SK-N-SH (cell line): ENCODE data around the gene CDH3. TPM values are rescaled to one million over a fixed set of nuclear protein-coding genes. Genes with fewer than 3 reads are reported as not detected.

Experiments used
- CTCF ChIA-PET: fragments of 300-600, 350-600 bp; formaldehyde crosslinking; extraction: SDS; loops from one replicate; lab custom pipeline; 2021; lab: Yijun Ruan, JAX
- POLR2A ChIA-PET: fragments of 350-600 bp; sonication (Branson Sonifier 250); formaldehyde crosslinking; extraction: SDS; loops from one replicate; lab custom pipeline; 2020; ENCODE audit warnings: antibody characterized with exemption, inconsistent platforms; lab: Yijun Ruan, JAX
- DNase-seq: peaks from one replicate; pipeline ENCODE4 v3.0.0; 2012
- H2AFZ ChIP-seq: fragments of 200-600 bp; sonication (generic); 2 replicates; pipeline ENCODE4 v1.8.1; 2016; ENCODE audit warnings: antibody characterized with exemption, mild to moderate bottlenecking, low read depth
- H3F3A ChIP-seq: fragments of 200-600 bp; sonication (generic); replicated peaks from 2 replicates; pipeline ENCODE3; 2016; ENCODE audit warnings: antibody characterized with exemption, mild to moderate bottlenecking; ENCODE audit not compliant: insufficient read depth
- H3K27ac ChIP-seq, 2 experiments: fragments of 200-500 bp in 1 of 2; fragments of 200-600 bp in 1 of 2; sonication (Bioruptor generic) in 1 of 2; sonication (generic), shearing (Covaris generic) in 1 of 2; 2 replicates each; pipeline versions ENCODE4 v1.5.1 to v1.6.1; 2014 to 2016; ENCODE audit warnings: low read depth in 2 of 2, inconsistent platforms in 1 of 2, low read length in 1 of 2, mild to moderate bottlenecking in 1 of 2, mixed read lengths in 1 of 2
- H3K27me3 ChIP-seq: fragments of 200-600 bp; sonication (generic), shearing (Covaris generic); 2 replicates; pipeline ENCODE4 v1.6.1; 2016; ENCODE audit warnings: mixed run types; ENCODE audit not compliant: insufficient read depth
- H3K36me3 ChIP-seq, 2 experiments: fragments of 200-500 bp in 1 of 2; fragments of 200-600 bp in 1 of 2; sonication (Bioruptor generic) in 1 of 2; sonication (generic) in 1 of 2; replicated peaks in 1 of 2; 2 replicates each; pipeline versions ENCODE3 to v1.5.1; 2014 to 2016; ENCODE audit warnings: low read length in 1 of 2, mild to moderate bottlenecking in 1 of 2; ENCODE audit not compliant: insufficient read depth in 2 of 2, control insufficient read depth in 1 of 2
- H3K4me1 ChIP-seq, 2 experiments: fragments of 200-500 bp in 1 of 2; fragments of 200-600 bp in 1 of 2; sonication (Bioruptor generic) in 1 of 2; sonication (generic), shearing (Covaris generic) in 1 of 2; 2 replicates each; pipeline versions ENCODE4 v1.5.1 to v1.6.1; 2014 to 2016; ENCODE audit warnings: low read depth in 1 of 2, low read length in 1 of 2, mixed run types in 1 of 2; ENCODE audit not compliant: insufficient read depth in 2 of 2, control insufficient read depth in 1 of 2
- H3K4me2 ChIP-seq: fragments of 200-600 bp; sonication (generic), shearing (Covaris generic); 2 replicates; pipeline ENCODE4 v1.6.1; 2017; ENCODE audit warnings: mixed run types
- H3K4me3 ChIP-seq, 2 experiments: fragments of 200-500 bp in 1 of 2; fragments of 200-600 bp in 1 of 2; sonication (Bioruptor generic) in 1 of 2; sonication (generic), shearing (Covaris generic) in 1 of 2; 2 replicates each; pipeline versions ENCODE4 v1.5.1 to v1.8.1; 2014 to 2016; ENCODE audit warnings: low read depth in 2 of 2, inconsistent platforms in 1 of 2, low read length in 1 of 2, mild to moderate bottlenecking in 1 of 2, mixed read lengths in 1 of 2, moderate library complexity in 1 of 2
- H3K79me2 ChIP-seq: fragments of 200-600 bp; sonication (generic); 2 replicates; pipeline ENCODE4 v1.8.1; 2017; ENCODE audit warnings: mild to moderate bottlenecking; ENCODE audit not compliant: insufficient read depth
- H3K9ac ChIP-seq: fragments of 200-600 bp; sonication (generic); 2 replicates; pipeline ENCODE4 v1.6.1; 2017; ENCODE audit warnings: mixed run types
- H3K9me2 ChIP-seq: fragments of 200-600 bp; sonication (generic); 2 replicates; pipeline ENCODE4 v1.6.1; 2017; ENCODE audit warnings: mixed run types
- H3K9me3 ChIP-seq: fragments of 200-600 bp; sonication (generic); 2 replicates; pipeline ENCODE4 v1.6.1; 2017; ENCODE audit warnings: mixed run types, mild to moderate bottlenecking, moderate library complexity
- H4K20me1 ChIP-seq: fragments of 200-600 bp; sonication (generic); 2 replicates; pipeline ENCODE4 v1.6.1; 2017; ENCODE audit warnings: mild to moderate bottlenecking, mixed run types; ENCODE audit not compliant: insufficient read depth
- CHD2 ChIP-seq: fragments of 150-350 bp; IDR thresholded peaks from 2 replicates; pipeline ENCODE4 v1.6.1; 2018; ENCODE audit warnings: low read length; ENCODE audit not compliant: partially characterized antibody
- EP300 ChIP-seq, 2 experiments: IDR thresholded peaks; 2 replicates each; pipeline versions ENCODE4 v1.4.0 to v1.6.1; 2012; ENCODE audit warnings: borderline replicate concordance in 1 of 2, low read depth in 1 of 2, low read length in 1 of 2
- EZH2phosphoT487 ChIP-seq: fragments of 200-600 bp; sonication (generic); IDR thresholded peaks from 2 replicates; pipeline ENCODE4 v1.6.1; 2017; ENCODE audit warnings: low read depth, mixed run types, mild to moderate bottlenecking, antibody characterized with exemption, moderate library complexity, borderline replicate concordance
- FOXJ3 ChIP-seq: sonication (generic); formaldehyde crosslinking; IDR thresholded peaks from 2 replicates; pipeline ENCODE4 v1.5.1; 2020; ENCODE audit warnings: mild to moderate bottlenecking, missing genetic modification reagents
- FOXM1 ChIP-seq: IDR thresholded peaks from 2 replicates; pipeline ENCODE4 v1.4.0; 2012; ENCODE audit warnings: low read depth, mild to moderate bottlenecking
- MEF2A ChIP-seq: IDR thresholded peaks from 2 replicates; pipeline ENCODE4 v1.4.0; 2012; ENCODE audit warnings: low read depth, borderline replicate concordance
- MXI1 ChIP-seq: IDR thresholded peaks from 2 replicates; pipeline ENCODE4 v1.6.1; 2012; ENCODE audit warnings: mild to moderate bottlenecking, low read depth, low read length, improper control_type of control experiment
- NFIC ChIP-seq: IDR thresholded peaks from 2 replicates; pipeline ENCODE4 v1.4.0; 2012; ENCODE audit warnings: borderline replicate concordance
- RAD21 ChIP-seq: IDR thresholded peaks from 2 replicates; pipeline ENCODE4 v1.6.1; 2012; ENCODE audit warnings: mild to moderate bottlenecking, low read length
- RXRA ChIP-seq: IDR thresholded peaks from 2 replicates; pipeline ENCODE4 v1.4.0; 2012; ENCODE audit warnings: low read depth, mild to moderate bottlenecking, borderline replicate concordance
- TAF1 ChIP-seq: IDR thresholded peaks from 2 replicates; pipeline ENCODE4 v1.6.1; 2012; ENCODE audit warnings: low read depth, mild to moderate bottlenecking, low read length, moderate library complexity, borderline replicate concordance
- TCF12 ChIP-seq: IDR thresholded peaks from 2 replicates; pipeline ENCODE4 v1.4.0; 2012
- TEAD4 ChIP-seq: IDR thresholded peaks from 2 replicates; pipeline ENCODE4 v1.4.0; 2012; ENCODE audit warnings: mild to moderate bottlenecking, borderline replicate concordance; ENCODE audit not compliant: insufficient read depth
- WGBS: methylation state at CpG from one replicate; pipeline ENCODE4 v1.1.6; 2017; ENCODE audit warnings: low lambda C conversion rate; 5-methylcytosine and 5-hydroxymethylcytosine counted together
- polyA plus RNA-seq, 3 experiments: library from polyadenylated mRNA; depleted of rRNA; stranded (reverse); fragments of >200 nt; gene quantifications; 2 replicates each; pipeline ENCODE4 v1.2.3, GENCODE V29; 2012
- TF ChIP-seq, protein P1 (sequence below): IDR thresholded peaks from 2 replicates; pipeline ENCODE4; 2012
- TF ChIP-seq, protein P2 (sequence below): fragments of 150-350 bp; IDR thresholded peaks from 2 replicates; pipeline ENCODE4 v1.6.1; 2017; ENCODE audit warnings: antibody characterized with exemption, low read length, low read depth, borderline replicate concordance
- TF ChIP-seq, protein P3 (sequence below): IDR thresholded peaks from 2 replicates; pipeline ENCODE4 v1.4.0; 2012; ENCODE audit warnings: low read depth
- TF ChIP-seq, protein P4 (sequence below): fragments of 150-350 bp; IDR thresholded peaks from 2 replicates; pipeline ENCODE4 v1.6.1; 2016; ENCODE audit warnings: mild to moderate bottlenecking, low read depth, low read length

Gene CDH3
- polyA plus RNA-seq, 1 of the 3 experiments (the other 2 are of a cell fraction), result not detected

DNA sequence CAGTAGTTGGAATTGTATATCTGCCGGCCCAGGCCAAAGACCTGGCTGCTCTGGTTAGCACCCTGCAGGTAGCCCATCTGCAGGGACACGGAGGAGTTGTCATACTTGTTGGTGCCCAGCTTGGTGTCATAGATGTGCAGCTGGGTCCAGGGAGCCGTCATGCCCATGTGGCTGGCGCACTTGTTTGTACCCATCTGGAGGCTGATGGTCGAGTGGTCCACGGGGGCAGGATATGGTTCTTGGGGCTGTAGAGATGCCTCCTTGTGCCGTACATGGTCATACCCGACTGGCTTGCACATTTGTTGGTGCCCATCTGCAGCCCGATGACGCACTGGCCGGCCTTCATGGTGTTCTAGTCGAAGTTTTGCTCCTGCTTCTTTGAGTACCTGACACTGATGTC is 6.0 kb downstream of the CDH3 start:
- Histone ChIP-seq H3K4me1 (no peaks in the 10 kb centered on the region; a peak in 1 of 4 replicates), H3F3A (no peaks in the 10 kb centered on the region), H3K9me3 (no peaks in the 10 kb centered on the region), H3K4me3 (no peak overlapping the region), H2AFZ (no peak overlapping the region), H3K9me2 (no peaks in the 10 kb centered on the region), H3K27me3 (peaks cover 14% of the 10 kb centered on the region; the same call in 1 of the 2 replicates), H4K20me1 (no peaks in the 10 kb centered on the region), H3K79me2 (no peaks in the 10 kb centered on the region), H3K9ac (no peak overlapping the region), H3K27ac (no peak overlapping the region), H3K36me3 (no peaks in the 10 kb centered on the region), H3K4me2 (no peak overlapping the region)
- no peak for DNase-seq
- TF ChIP-seq NFIC (no peak), TAF1 (no peak), EP300 (IDR thresholded peaks at IDR 0.05; ENCODE audit: borderline replicate concordance in 1 of 2, low read depth in 1 of 2, low read length in 1 of 2) (no peak), EZH2phosphoT487 (no peak), CHD2 (no peak), TEAD4 (no peak), TCF12 (no peak), FOXJ3 (CRISPR knock-in tag) (no peak)
- TF ChIP-seq, protein P1, sequence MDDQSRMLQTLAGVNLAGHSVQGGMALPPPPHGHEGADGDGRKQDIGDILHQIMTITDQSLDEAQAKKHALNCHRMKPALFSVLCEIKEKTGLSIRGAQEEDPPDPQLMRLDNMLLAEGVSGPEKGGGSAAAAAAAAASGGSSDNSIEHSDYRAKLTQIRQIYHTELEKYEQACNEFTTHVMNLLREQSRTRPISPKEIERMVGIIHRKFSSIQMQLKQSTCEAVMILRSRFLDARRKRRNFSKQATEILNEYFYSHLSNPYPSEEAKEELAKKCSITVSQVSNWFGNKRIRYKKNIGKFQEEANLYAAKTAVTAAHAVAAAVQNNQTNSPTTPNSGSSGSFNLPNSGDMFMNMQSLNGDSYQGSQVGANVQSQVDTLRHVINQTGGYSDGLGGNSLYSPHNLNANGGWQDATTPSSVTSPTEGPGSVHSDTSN, result no peak
- TF ChIP-seq, protein P2, sequence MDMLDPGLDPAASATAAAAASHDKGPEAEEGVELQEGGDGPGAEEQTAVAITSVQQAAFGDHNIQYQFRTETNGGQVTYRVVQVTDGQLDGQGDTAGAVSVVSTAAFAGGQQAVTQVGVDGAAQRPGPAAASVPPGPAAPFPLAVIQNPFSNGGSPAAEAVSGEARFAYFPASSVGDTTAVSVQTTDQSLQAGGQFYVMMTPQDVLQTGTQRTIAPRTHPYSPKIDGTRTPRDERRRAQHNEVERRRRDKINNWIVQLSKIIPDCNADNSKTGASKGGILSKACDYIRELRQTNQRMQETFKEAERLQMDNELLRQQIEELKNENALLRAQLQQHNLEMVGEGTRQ, result no peak
- ChIA-PET POLR2A (no interaction called here), CTCF (interaction anchor here (1.5 kb wide), 1 partner anchor 13 kb away, joined by 4 read pairs; no protein-coding TSS in a partner anchor)
- 56% methylated on average over 6 of the region's 12 CpGs for WGBS

DNA sequence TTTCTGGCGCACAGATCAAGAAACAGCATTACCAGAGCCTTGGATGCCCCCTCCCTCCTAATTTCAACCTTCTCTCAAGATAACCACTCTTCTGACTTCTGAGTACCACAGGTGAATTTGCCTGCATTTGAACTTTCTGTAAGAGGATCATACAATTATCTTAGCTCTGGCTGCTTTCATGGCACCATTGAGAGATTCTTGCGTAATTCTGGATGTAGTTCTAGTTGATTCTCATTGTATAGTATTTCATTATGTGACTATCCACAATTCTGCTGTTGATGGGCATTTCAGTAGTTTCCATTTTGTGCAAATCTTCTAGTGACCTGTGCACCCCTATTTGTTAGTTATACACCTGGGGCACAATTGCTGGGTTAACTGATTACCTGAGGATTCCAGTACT is 7.5 kb downstream of the CDH3 start:
- CTCF ChIA-PET, result no interaction called here
- H3K27ac ChIP-seq, result no peak overlapping the region
- no peaks in the 10 kb centered on the region; the same call in 1 of the 2 replicates for H3K27me3 ChIP-seq
- H3F3A ChIP-seq, result no peaks in the 10 kb centered on the region
- H3K4me1 ChIP-seq, result no peaks in the 10 kb centered on the region
- TF ChIP-seq MXI1 (no peak), FOXM1 (no peak), RXRA (no peak), TCF12 (no peak), EZH2phosphoT487 (no peak), MEF2A (no peak), RAD21 (no peak), NFIC (no peak)
- TF ChIP-seq, protein P3, sequence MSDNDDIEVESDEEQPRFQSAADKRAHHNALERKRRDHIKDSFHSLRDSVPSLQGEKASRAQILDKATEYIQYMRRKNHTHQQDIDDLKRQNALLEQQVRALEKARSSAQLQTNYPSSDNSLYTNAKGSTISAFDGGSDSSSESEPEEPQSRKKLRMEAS, result no peak
- TF ChIP-seq, protein P4, sequence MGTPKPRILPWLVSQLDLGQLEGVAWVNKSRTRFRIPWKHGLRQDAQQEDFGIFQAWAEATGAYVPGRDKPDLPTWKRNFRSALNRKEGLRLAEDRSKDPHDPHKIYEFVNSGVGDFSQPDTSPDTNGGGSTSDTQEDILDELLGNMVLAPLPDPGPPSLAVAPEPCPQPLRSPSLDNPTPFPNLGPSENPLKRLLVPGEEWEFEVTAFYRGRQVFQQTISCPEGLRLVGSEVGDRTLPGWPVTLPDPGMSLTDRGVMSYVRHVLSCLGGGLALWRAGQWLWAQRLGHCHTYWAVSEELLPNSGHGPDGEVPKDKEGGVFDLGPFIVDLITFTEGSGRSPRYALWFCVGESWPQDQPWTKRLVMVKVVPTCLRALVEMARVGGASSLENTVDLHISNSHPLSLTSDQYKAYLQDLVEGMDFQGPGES, result no peak
- TF ChIP-seq, protein P1, result no peak
- POLR2A ChIA-PET, result no interaction called here
- WGBS, result 75% methylated on average over 2 of the region's 2 CpGs
- DNase-seq, result no peak
- H3K4me2 ChIP-seq, result no peak overlapping the region
- no peaks in the 10 kb centered on the region for H3K9me2 ChIP-seq
- no peaks in the 10 kb centered on the region for H3K36me3 ChIP-seq
- no peaks in the 10 kb centered on the region for H3K79me2 ChIP-seq
- H3K9ac ChIP-seq, result no peak overlapping the region
- no peak overlapping the region for H3K4me3 ChIP-seq
- no peaks in the 10 kb centered on the region for H4K20me1 ChIP-seq
- H2AFZ ChIP-seq, result no peak overlapping the region
- H3K9me3 ChIP-seq, result no peaks in the 10 kb centered on the region
